Kidney (tissue), 14 donors: ENCODE results near the gene MMP14. TPM values are rescaled to one million over a fixed set of nuclear protein-coding genes. Genes with fewer than 3 reads are reported as not detected.
A peak's percentile ranks its signal among the peaks of the same experiment; 100 is the strongest.
"Not testable (repeated sequence)": the region's sequence is repeated elsewhere in the genome, so short reads cannot be mapped to it uniquely, and the experiment has no call there.

Experiments
- DNase-seq, 5 donors: peaks; one replicate each; pipeline ENCODE4 v3.0.0-alpha.2; 2013 to 2020
- FAIRE-seq: peaks from 2 replicates; lab custom pipeline; 2012; peaks lifted over from hg19 to GRCh38; lab: Jason Lieb, UNC
- H3K27ac ChIP-seq, 2 donors: one replicate each; pipeline ENCODE4 v1.7.0; 2013; ENCODE audit warnings: low read depth in 2 of 2, low read length in 2 of 2, inconsistent platforms in 1 of 2
- H3K27me3 ChIP-seq: one replicate; pipeline ENCODE4 v1.7.1; 2013; ENCODE audit warnings: low read length, inconsistent platforms; ENCODE audit not compliant: control insufficient read depth, insufficient read depth
- H3K36me3 ChIP-seq, 3 donors: one replicate each; pipeline versions ENCODE4 v1.7.0 to v1.7.1; 2013; ENCODE audit warnings: low read length in 3 of 3, control low read depth in 1 of 3, inconsistent platforms in 1 of 3; ENCODE audit not compliant: insufficient read depth in 3 of 3, control insufficient read depth in 2 of 3
- H3K4me1 ChIP-seq, 3 donors: one replicate each; pipeline versions ENCODE4 v1.7.0 to v1.7.1; 2013; ENCODE audit warnings: low read length in 3 of 3, inconsistent platforms in 1 of 3, low read depth in 1 of 3; ENCODE audit not compliant: control insufficient read depth in 2 of 3, insufficient read depth in 2 of 3
- H3K4me3 ChIP-seq, 3 donors: one replicate each; pipeline versions ENCODE4 v1.7.0 to v1.8.1; 2013; ENCODE audit warnings: low read length in 3 of 3, control low read depth in 1 of 3, inconsistent platforms in 1 of 3
- H3K9ac ChIP-seq, 3 donors: one replicate each; pipeline versions ENCODE4 v1.7.0 to v1.7.1; 2013; ENCODE audit warnings: low read length in 3 of 3, control low read depth in 1 of 3, inconsistent platforms in 1 of 3
- H3K9me3 ChIP-seq, 3 donors: one replicate each; pipeline versions ENCODE4 v1.7.0 to v1.7.1; 2013; ENCODE audit warnings: low read length in 3 of 3, control low read depth in 1 of 3, inconsistent platforms in 1 of 3; ENCODE audit not compliant: control insufficient read depth in 2 of 3, insufficient read depth in 1 of 3
- intact Hi-C: fragments of 100-400 bp; cut with DNase I; formaldehyde crosslinking; loops from one replicate; pipeline ENCODE4 v1.11.1; 2022
- polyA plus RNA-seq: library from polyadenylated mRNA; stranded (reverse); fragments of 350-450 nt; fragmentation: Illumina TruSeq; extraction: RNeasy Lipid Tissue Mini Kit (QIAGEN cat#74804); gene quantifications from one replicate; pipeline ENCODE4 v1.2.3, GENCODE V29; 2014; ENCODE audit warnings: low read depth, low replicate concordance; ENCODE audit not compliant: insufficient read depth
- total RNA-seq: library from RNA; stranded (reverse); fragmentation: NEBNext Ultra II Directional; extraction: Animal tissue kit (Norgen Biotek cat#: 25700); gene quantifications from one replicate; pipeline ENCODE4 v1.2.1, GENCODE V29; 2021
- TF ChIP-seq, protein P1 (sequence below): IDR thresholded peaks from 3 replicates; pipeline ENCODE4 v1.5.1; 2012; ENCODE audit warnings: mild to moderate bottlenecking, moderate library complexity, borderline replicate concordance; ENCODE audit not compliant: insufficient read depth; ENCODE audit errors: extremely low read depth
- donor health status: control.
- donor health status: control.
- donor health status: control.
- donor health status: control.
- donor health status: control.
- donor health status: DM: yes; HTN: yes; CAD: no.
- donor health status: Normal renal cell carcinoma (clear cell type).

The MMP14 gene
- total and polyA plus RNA-seq, 2 donors from 2014 or later, result 30.1 to 108 TPM

DNA sequence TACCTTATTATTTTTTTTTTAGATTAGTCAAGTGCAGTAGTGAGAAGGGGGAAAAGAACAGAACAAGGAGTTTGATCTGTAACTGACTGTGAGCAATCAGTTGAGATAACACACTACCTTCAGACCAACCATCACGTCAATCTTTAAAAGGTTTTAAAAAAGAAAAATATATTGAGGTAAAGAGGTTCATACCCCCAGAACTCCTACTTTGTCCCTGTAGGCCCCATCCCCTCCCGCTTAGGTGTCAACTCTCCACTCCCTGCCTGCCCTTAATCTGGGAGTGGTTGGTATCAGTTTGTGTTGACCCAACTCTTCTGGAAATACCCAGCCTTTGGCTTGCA lies 16.2 kb downstream of the MMP14 start:
- Histone ChIP-seq H3K36me3 (no peaks in the 10 kb centered on the region), H3K4me3 (no peak overlapping the region), H3K27ac (no peak overlapping the region), H3K9me3 (no peaks in the 10 kb centered on the region), H3K27me3 (no peaks in the 10 kb centered on the region), H3K9ac (no peak overlapping the region), H3K4me1 (peaks cover 3 to 21% (median 10%) of the 10 kb centered on the region in 3 donors)
- TF ChIP-seq, protein P1, sequence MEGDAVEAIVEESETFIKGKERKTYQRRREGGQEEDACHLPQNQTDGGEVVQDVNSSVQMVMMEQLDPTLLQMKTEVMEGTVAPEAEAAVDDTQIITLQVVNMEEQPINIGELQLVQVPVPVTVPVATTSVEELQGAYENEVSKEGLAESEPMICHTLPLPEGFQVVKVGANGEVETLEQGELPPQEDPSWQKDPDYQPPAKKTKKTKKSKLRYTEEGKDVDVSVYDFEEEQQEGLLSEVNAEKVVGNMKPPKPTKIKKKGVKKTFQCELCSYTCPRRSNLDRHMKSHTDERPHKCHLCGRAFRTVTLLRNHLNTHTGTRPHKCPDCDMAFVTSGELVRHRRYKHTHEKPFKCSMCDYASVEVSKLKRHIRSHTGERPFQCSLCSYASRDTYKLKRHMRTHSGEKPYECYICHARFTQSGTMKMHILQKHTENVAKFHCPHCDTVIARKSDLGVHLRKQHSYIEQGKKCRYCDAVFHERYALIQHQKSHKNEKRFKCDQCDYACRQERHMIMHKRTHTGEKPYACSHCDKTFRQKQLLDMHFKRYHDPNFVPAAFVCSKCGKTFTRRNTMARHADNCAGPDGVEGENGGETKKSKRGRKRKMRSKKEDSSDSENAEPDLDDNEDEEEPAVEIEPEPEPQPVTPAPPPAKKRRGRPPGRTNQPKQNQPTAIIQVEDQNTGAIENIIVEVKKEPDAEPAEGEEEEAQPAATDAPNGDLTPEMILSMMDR, result no peak
- intact Hi-C loops, result loop anchor here (10.0 kb wide), 1 partner anchor 278 kb away; no protein-coding TSS in a partner anchor
- no peak for FAIRE-seq
- no peak for DNase-seq

DNA sequence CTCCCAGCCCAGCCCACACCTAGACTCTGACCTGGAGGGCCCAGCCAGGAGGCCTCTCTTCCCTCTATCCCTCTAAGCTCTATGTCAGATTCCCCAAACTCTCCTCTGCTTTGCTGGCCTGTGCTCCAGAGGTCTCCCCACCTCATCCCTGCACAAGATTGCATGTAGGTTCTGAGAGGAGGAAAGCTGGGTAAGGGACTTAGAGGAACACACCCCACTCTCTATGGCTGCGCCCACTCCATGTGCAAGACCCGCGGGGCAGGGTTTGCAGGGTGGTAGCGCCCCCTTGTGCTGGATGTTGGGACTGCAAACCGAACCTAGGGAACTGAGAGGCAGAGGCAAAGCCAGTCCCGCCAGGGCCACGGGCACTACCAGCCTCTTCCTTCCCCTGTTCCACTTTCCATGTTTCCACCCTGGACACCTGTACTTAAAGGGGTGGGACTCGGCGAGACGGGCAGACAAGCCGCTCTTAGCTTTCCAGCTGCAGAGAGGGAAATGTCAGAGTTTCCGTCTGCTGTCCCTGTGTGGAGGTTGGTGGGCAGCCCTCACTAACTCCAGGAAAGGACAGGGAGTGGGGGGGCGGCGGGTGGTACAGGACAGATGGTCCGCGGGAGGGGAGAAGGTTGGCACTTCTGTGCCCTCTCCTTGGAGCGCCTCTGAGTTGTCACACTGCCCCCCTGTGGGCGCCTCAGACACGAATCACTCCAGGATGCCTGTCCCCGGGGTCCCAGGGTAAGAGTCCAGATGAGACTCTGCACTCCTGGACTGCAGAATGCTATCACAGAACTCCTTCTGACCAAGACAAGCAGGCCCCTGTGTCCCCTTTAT lies 16.8 kb downstream of the MMP14 start:
- Histone ChIP-seq H3K27ac (peak overlapping the region; percentile 47 to 73), H3K4me3 (peak overlapping the region; percentile 58 to 73 (median 71)), H3K9ac (peak overlapping the region in 2 of 3 donors; percentile 51 to 83), H3K36me3 (no peaks in the 10 kb centered on the region), H3K9me3 (no peaks in the 10 kb centered on the region), H3K4me1 (peaks cover 0 to 18% (median 5%) of the 10 kb centered on the region in 3 donors), H3K27me3 (no peaks in the 10 kb centered on the region)
- intact Hi-C loops, result loop anchor here (10.0 kb wide), 1 partner anchor 278 kb away; no protein-coding TSS in a partner anchor
- DNase-seq (peak; percentile 92 to 96 (median 95)), FAIRE-seq (no peak)
- TF ChIP-seq, protein P1, result peak; percentile 98

DNA sequence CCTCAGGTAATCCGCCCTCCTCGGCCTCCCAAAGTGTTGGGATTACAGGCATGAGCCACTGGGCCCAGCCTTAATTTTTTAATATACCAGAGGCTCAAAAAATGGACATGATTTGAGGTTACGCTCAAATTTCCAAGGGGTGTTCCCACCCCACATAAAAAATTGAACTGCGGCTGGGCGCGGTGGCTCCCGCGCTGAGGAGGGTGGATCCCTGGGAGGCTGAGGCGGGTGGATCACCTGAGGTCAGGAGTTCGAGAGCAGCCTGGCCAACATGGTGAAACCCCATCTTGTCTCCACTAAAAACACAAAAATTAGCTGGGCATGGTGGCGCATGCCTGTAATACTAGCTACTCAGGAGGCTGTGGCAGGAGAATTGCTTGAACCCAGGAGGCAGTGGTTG lies 17.9 kb downstream of the MMP14 start:
- H3K27me3 ChIP-seq, H3K9ac ChIP-seq, DNase-seq, H3K27ac ChIP-seq, H3K9me3 ChIP-seq, H3K4me3 ChIP-seq, H3K36me3 ChIP-seq, FAIRE-seq: not testable (repeated sequence)
- intact Hi-C loops, result loop anchor here (10.0 kb wide), 1 partner anchor 279 kb away; no protein-coding TSS in a partner anchor
- peaks cover 0 to 14% (median 0%) of the 10 kb centered on the region in 3 donors for H3K4me1 ChIP-seq

DNA sequence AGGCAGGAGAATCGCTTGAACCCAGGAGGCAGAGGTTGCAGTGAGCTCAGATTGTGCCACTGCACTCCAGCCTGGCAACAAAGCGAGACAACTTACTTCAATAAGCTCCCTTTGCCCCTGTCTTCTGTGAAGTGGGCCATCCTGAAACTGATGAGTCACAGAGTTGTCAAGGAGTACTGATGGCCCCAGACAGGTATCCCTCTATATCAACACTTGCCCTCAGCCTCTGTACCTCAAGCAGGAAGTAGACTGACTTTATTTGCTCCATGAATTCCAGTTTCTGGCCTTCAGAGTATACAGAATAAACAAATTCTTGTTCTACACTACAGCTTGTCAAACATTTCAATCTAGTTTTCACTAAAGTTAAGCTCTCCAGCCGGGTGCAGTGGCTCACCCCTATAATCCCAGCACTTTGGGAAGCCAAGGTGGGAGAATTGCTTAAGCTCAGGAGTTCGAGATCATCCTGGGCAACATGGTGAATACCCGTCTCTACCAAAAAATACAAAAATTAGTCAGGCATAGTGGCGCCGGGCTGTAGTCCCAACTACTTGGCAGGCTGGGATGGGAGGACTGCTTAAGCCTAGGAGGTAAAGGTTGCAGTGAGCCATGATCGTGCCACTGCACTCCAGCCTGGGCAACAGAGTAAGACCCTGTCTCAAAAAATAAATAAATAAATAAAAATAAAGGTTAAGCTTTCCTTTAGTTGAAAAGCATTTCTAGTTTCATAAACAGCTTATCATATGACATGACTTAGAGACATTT lies 18.8 kb downstream of the MMP14 start:
- intact Hi-C loops, result loop anchor here (10.0 kb wide), 1 partner anchor 280 kb away; no protein-coding TSS in a partner anchor
- H3K4me1 ChIP-seq, result peaks cover 0 to 14% (median 0%) of the 10 kb centered on the region in 3 donors
- FAIRE-seq (no peak), DNase-seq (peak in 1 of 5 donors; percentile 18)
- no peak overlapping the region for H3K4me3 ChIP-seq
- no peaks in the 10 kb centered on the region for H3K9me3 ChIP-seq
- no peak overlapping the region for H3K9ac ChIP-seq
- H3K27ac ChIP-seq, result no peak overlapping the region
- no peaks in the 10 kb centered on the region for H3K36me3 ChIP-seq
- TF ChIP-seq, protein P1, result no peak
- no peaks in the 10 kb centered on the region for H3K27me3 ChIP-seq
